ENCODE results near the gene CA12. TPM values are rescaled to one million over a fixed set of nuclear protein-coding genes. Genes with fewer than 3 reads are reported as not detected.

The CA12 gene
- total RNA-seq, 2 donors from 2014 or later: 8.1 to 26.8 TPM

DNA sequence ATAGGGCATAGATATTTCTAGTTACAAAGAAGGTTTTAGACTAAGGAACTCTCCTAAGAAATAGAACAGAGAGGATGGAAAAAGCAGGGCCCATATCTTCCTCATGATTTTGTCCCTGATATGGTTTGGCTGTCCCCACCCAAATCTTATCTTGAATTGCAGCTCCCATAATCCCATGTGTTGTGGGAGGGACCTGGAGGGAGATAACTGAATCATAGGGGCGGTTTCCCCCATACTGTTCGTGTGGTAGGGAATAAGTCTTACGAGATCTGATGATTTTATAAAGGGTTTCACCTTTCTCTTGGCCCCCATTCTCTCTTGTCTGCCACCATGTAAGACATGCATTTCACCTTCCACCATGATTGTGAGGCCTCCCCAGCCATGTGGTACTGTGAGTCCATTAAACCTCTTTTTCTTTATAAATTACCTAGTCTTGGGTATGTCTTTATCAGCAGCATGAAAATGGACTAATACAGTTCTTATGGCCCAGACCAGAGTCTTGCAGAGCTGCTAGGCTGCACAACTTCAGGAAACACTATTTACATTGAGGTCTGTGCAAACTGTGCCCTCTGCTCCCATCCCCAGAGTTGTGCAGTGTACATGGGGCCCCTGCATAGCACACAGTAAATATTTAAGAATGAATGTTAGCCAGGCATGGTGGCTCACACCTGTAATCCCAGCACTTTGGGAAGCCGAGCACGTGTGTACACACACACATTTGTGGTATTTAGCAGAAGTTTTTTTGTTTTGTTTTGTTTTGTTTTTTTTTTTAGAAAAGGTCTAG, 20.3 kb upstream of the CA12 start:
- no peaks in the 10 kb centered on the region for H3K4me1 ChIP-seq (ENCODE audit: control insufficient read depth in 1 of 2, low read depth in 2 of 2)

DNA sequence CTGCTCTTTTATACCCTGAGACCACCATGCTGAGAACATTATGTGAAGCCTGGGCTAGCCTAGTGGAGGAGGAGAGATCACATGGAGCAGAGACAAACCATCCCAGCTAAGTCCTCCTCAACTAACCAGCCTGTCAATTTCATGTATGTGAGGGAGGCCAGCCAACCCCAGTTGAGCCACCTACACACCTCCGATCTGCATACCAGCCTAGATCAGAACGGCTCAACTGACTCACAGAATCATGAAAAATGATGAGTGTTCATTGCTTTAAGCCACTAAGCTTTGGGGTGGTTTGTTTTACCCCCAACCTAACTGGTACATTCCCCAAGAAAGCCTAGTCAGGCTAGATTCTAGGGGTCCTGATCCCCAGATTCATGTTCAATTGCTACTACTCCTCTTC, 19.4 kb upstream of the CA12 start:
- Histone ChIP-seq H3K36me3 (no peaks in the 10 kb centered on the region), H3K27me3 (replicated peaks; ENCODE audit: insufficient read depth) (no peaks in the 10 kb centered on the region), H3K9me3 (no peaks in the 10 kb centered on the region), H3K4me3 (no peak overlapping the region), H3K27ac (no peak overlapping the region), H3K4me1 (ENCODE audit: control insufficient read depth in 1 of 2, low read depth in 2 of 2) (no peaks in the 10 kb centered on the region)
- DNase-seq (ENCODE audit: low spot score): no peak
- TF ChIP-seq, protein P1, sequence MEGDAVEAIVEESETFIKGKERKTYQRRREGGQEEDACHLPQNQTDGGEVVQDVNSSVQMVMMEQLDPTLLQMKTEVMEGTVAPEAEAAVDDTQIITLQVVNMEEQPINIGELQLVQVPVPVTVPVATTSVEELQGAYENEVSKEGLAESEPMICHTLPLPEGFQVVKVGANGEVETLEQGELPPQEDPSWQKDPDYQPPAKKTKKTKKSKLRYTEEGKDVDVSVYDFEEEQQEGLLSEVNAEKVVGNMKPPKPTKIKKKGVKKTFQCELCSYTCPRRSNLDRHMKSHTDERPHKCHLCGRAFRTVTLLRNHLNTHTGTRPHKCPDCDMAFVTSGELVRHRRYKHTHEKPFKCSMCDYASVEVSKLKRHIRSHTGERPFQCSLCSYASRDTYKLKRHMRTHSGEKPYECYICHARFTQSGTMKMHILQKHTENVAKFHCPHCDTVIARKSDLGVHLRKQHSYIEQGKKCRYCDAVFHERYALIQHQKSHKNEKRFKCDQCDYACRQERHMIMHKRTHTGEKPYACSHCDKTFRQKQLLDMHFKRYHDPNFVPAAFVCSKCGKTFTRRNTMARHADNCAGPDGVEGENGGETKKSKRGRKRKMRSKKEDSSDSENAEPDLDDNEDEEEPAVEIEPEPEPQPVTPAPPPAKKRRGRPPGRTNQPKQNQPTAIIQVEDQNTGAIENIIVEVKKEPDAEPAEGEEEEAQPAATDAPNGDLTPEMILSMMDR (IDR thresholded peaks at IDR 0.05): no peak
- ATAC-seq (ENCODE audit: insufficient number of reproducible peaks, low FRiP score, low read depth): no peak

More for the DNA sequence above, 20.3 kb upstream of the CA12 start:
- DNase-seq (ENCODE audit: low spot score): no peak
- TF ChIP-seq, protein P1 (IDR thresholded peaks at IDR 0.05): no peak
- Histone ChIP-seq H3K27ac (no peak overlapping the region), H3K4me3 (no peak overlapping the region), H3K9me3 (no peaks in the 10 kb centered on the region), H3K36me3 (no peaks in the 10 kb centered on the region), H3K27me3 (replicated peaks; ENCODE audit: insufficient read depth) (no peaks in the 10 kb centered on the region)
- no peak for ATAC-seq (ENCODE audit: insufficient number of reproducible peaks, low FRiP score, low read depth)

DNA sequence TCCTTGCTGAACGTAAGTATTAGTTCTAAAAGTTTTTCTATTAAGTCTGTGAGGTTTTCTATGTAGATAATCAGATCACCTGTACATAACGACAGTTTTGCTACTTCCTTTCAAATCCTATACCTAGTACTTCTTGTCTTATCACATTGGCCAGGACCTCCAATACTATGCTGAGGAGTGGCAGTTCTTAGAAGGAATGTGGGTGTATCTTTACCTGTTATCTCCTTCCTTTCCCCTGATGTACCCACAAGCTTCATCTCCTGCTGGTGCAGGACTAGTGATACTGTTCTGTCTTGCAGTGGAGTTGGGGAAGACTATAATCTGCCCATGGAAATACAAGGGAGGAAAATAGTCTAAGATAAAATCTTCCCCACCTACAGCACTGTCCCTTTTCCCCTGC, 16.8 kb upstream of the CA12 start:
- DNase-seq (ENCODE audit: low spot score) (no peak), ATAC-seq (ENCODE audit: insufficient number of reproducible peaks, low FRiP score, low read depth) (no peak)
- Histone ChIP-seq H3K9me3 (no peaks in the 10 kb centered on the region), H3K27me3 (replicated peaks; ENCODE audit: insufficient read depth) (no peaks in the 10 kb centered on the region), H3K4me1 (ENCODE audit: control insufficient read depth in 1 of 2, low read depth in 2 of 2) (no peaks in the 10 kb centered on the region), H3K36me3 (no peaks in the 10 kb centered on the region), H3K4me3 (no peak overlapping the region), H3K27ac (no peak overlapping the region)
- TF ChIP-seq, protein P1 (IDR thresholded peaks at IDR 0.05): no peak

DNA sequence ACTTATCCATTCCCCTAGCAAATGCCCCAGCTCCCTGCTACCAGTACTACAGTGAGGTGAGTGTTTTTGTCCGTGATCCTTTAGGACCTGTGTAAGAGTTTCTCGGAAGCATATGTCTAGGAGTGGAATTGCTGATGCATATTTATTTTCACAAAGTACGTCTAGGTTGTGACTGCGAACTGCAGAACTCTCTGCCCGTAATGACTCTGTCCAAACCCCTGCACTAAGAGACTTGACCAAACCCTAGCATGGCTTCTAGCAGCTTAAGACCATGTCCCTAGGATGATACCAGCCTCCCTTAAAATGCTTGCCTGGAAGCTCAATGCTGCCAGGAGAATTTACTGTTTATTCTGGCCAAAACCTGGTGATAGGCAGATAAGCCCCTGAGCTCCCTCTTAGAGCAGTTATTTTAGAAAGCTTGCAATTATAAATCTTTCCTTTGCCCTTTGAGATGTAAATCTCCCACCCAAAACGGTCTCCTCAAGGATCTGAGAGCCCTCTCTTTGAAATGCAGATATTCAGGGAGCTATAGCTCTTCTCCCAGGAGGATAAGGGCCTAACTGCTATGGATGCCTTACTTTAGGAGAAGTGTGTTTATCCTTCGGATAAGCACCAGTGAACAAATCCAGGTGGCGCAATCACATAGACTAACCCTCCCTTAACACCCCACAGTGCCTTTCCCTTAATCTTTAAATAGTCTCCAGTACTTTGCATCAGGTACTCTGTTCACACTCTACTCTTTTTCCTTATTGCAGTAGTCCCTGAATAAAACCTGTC, 14.7 kb upstream of the CA12 start:
- H3K27ac ChIP-seq: no peak overlapping the region
- no peak for ATAC-seq (ENCODE audit: insufficient number of reproducible peaks, low FRiP score, low read depth)
- TF ChIP-seq, protein P1 (IDR thresholded peaks at IDR 0.05): no peak

DNA sequence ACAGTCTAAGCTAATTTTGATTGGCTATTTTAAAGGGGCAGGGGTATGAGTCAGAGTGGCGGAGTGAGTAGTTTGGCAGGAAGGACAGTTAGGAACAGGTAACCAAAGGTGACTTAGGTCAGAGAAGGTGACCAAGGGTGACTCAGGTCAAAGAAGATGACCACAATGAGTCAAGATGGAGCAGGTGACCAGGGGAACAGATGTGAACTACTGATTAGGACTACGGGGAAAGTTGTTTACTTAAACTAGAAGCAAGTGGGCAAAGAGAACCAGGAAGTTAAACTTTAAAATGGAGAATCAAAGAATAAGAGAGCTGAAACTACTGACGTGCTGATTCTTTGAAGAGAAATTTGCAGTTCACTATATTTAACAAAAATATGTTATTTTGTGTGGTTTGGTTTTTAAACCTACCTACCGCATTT, 14.1 kb upstream of the CA12 start:
- Histone ChIP-seq H3K4me1 (ENCODE audit: control insufficient read depth in 1 of 2, low read depth in 2 of 2) (peaks cover 0 to 4% of the 10 kb centered on the region in 2 donors), H3K27ac (no peak overlapping the region), H3K27me3 (replicated peaks; ENCODE audit: insufficient read depth) (no peaks in the 10 kb centered on the region), H3K4me3 (no peak overlapping the region), H3K9me3 (no peaks in the 10 kb centered on the region), H3K36me3 (no peaks in the 10 kb centered on the region)
- TF ChIP-seq, protein P1 (IDR thresholded peaks at IDR 0.05): no peak
- DNase-seq (ENCODE audit: low spot score) (no peak), ATAC-seq (ENCODE audit: insufficient number of reproducible peaks, low FRiP score, low read depth) (no peak)

More for the DNA sequence above, 14.7 kb upstream of the CA12 start:
- no peaks in the 10 kb centered on the region for H3K27me3 ChIP-seq (replicated peaks; ENCODE audit: insufficient read depth)
- H3K9me3 ChIP-seq: no peaks in the 10 kb centered on the region
- DNase-seq (ENCODE audit: low spot score): no peak
- no peaks in the 10 kb centered on the region for H3K36me3 ChIP-seq
- H3K4me1 ChIP-seq (ENCODE audit: control insufficient read depth in 1 of 2, low read depth in 2 of 2): no peaks in the 10 kb centered on the region
- no peak overlapping the region for H3K4me3 ChIP-seq

Measured in thoracic aorta (tissue), 2 donors.